ENCODE results near the gene DLGAP5.

DNA sequence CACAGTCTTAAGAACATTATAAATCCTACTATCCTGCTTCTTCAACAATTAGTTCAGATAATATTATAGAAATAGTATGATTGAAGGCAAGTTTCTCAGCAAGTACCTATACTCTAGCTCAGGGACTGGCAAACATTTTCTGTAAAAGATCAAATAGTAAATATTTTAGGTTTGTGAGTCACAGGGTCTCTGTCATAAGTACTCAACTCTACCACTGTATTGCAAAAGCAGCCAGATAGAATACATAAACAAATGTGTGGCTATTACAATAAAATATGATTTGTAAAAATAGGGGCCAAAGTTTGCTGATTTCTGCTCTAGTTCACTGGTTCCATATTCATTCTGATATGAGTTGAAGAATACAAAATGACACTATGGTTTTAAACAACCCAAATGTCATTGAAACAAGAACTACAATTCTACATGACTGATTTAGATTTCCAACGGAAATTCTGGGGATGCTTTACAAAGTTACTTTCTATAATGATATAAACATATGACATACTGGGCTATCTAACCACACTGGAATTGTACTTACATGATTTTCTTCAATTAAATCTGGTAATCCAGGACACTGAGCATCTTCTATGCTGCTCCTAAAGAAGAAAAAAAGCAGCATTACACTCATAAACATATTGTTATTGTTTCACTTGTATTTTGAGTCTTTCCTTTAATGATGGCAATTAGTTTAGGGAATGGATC lies 39.2 kb downstream of the DLGAP5 start:
- TF ChIP-seq, protein P1, sequence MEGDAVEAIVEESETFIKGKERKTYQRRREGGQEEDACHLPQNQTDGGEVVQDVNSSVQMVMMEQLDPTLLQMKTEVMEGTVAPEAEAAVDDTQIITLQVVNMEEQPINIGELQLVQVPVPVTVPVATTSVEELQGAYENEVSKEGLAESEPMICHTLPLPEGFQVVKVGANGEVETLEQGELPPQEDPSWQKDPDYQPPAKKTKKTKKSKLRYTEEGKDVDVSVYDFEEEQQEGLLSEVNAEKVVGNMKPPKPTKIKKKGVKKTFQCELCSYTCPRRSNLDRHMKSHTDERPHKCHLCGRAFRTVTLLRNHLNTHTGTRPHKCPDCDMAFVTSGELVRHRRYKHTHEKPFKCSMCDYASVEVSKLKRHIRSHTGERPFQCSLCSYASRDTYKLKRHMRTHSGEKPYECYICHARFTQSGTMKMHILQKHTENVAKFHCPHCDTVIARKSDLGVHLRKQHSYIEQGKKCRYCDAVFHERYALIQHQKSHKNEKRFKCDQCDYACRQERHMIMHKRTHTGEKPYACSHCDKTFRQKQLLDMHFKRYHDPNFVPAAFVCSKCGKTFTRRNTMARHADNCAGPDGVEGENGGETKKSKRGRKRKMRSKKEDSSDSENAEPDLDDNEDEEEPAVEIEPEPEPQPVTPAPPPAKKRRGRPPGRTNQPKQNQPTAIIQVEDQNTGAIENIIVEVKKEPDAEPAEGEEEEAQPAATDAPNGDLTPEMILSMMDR (conservative IDR thresholded peaks at IDR 0.05; ENCODE audit: low read depth, low read length), result no peak
- TF ChIP-seq, protein P2, sequence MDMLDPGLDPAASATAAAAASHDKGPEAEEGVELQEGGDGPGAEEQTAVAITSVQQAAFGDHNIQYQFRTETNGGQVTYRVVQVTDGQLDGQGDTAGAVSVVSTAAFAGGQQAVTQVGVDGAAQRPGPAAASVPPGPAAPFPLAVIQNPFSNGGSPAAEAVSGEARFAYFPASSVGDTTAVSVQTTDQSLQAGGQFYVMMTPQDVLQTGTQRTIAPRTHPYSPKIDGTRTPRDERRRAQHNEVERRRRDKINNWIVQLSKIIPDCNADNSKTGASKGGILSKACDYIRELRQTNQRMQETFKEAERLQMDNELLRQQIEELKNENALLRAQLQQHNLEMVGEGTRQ (IDR thresholded peaks at IDR 0.05; ENCODE audit: low read depth, low read length), result no peak
- TF ChIP-seq MXI1 (IDR thresholded peaks at IDR 0.05; ENCODE audit: borderline replicate concordance, low read depth, low read length) (no peak), POLR2A (IDR thresholded peaks at IDR 0.05; ENCODE audit: low read depth, low read length) (no peak)
